GM19351 (cell line): ENCODE data around the gene ATP6V1G2.
A peak's percentile ranks its signal among the peaks of the same experiment; 100 is the strongest.
"Not testable (repeated sequence)": the region's sequence is repeated elsewhere in the genome, so short reads cannot be mapped to it uniquely, and the experiment has no call there.

Experiments
- ATAC-seq: cut with Tn5 transposase; IDR thresholded peaks from one replicate; pipeline ENCODE4 v1.9.1; 2021; ENCODE audit warnings: mild to moderate bottlenecking, moderate library complexity; ENCODE audit not compliant: unreplicated experiment

ATP6V1G2 gene

DNA sequence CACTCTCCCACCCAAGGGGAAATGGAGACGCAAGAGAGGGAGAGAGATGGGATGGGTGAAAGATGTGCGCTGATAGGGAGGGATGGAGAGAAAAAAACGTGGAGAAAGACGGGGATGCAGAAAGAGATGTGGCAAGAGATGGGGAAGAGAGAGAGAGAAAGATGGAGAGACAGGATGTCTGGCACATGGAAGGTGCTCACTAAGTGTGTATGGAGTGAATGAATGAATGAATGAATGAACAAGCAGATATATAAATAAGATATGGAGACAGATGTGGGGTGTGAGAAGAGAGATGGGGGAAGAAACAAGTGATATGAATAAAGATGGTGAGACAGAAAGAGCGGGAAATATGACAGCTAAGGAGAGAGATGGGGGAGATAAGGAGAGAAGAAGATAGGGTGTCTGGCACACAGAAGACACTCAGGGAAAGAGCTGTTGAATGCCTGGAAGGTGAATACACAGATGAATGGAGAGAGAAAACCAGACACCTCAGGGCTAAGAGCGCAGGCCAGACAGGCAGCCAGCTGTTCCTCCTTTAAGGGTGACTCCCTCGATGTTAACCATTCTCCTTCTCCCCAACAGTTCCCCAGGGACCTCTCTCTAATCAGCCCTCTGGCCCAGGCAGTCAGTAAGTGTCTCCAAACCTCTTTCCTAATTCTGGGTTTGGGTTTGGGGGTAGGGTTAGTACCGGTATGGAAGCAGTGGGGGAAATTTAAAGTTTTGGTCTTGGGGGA is 29.7 kb upstream of the ATP6V1G2 start:
- no peak for ATAC-seq

GRCh38 chr6:31575335-31575901 is 29.0 kb upstream of the ATP6V1G2 start, which contains the start of gene TNF:
Gene TNF, plus strand, starts transcription at chr6:31575565. Its CDS starts 177 bp downstream, at chr6:31575742.
- no peak for ATAC-seq

GRCh38 chr6:31574106-31575061 is 28.0 kb upstream of the ATP6V1G2 start:
- no peak for ATAC-seq

DNA sequence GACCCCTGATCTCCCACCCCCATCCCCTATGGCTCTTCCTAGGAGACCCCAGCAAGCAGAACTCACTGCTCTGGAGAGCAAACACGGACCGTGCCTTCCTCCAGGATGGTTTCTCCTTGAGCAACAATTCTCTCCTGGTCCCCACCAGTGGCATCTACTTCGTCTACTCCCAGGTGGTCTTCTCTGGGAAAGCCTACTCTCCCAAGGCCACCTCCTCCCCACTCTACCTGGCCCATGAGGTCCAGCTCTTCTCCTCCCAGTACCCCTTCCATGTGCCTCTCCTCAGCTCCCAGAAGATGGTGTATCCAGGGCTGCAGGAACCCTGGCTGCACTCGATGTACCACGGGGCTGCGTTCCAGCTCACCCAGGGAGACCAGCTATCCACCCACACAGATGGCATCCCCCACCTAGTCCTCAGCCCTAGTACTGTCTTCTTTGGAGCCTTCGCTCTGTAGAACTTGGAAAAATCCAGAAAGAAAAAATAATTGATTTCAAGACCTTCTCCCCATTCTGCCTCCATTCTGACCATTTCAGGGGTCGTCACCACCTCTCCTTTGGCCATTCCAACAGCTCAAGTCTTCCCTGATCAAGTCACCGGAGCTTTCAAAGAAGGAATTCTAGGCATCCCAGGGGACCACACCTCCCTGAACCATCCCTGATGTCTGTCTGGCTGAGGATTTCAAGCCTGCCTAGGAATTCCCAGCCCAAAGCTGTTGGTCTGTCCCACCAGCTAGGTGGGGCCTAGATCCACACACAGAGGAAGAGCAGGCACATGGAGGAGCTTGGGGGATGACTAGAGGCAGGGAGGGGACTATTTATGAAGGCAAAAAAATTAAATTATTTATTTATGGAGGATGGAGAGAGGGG is 27.1 kb upstream of the ATP6V1G2 start:
- ATAC-seq: no peak

DNA sequence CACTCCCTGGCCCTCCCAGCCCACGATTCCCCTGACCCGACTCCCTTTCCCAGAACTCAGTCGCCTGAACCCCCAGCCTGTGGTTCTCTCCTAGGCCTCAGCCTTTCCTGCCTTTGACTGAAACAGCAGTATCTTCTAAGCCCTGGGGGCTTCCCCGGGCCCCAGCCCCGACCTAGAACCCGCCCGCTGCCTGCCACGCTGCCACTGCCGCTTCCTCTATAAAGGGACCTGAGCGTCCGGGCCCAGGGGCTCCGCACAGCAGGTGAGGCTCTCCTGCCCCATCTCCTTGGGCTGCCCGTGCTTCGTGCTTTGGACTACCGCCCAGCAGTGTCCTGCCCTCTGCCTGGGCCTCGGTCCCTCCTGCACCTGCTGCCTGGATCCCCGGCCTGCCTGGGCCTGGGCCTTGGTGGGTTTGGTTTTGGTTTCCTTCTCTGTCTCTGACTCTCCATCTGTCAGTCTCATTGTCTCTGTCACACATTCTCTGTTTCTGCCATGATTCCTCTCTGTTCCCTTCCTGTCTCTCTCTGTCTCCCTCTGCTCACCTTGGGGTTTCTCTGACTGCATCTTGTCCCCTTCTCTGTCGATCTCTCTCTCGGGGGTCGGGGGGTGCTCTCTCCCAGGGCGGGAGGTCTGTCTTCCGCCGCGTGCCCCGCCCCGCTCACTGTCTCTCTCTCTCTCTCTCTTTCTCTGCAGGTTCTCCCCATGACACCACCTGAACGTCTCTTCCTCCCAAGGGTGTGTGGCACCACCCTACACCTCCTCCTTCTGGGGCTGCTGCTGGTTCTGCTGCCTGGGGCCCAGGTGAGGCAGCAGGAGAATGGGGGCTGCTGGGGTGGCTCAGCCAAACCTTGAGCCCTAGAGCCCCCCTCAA is 25.9 kb upstream of the ATP6V1G2 start, which contains the start of gene LTA:
LTA (plus strand) TSS at position 249 of the 871 bp plus-strand sequence; CDS start at position 703, 454 bp downstream.
- ATAC-seq: peak; percentile 39

GRCh38 chr6:31569861-31570536 is 23.6 kb upstream of the ATP6V1G2 start:
- ATAC-seq: no peak

DNA sequence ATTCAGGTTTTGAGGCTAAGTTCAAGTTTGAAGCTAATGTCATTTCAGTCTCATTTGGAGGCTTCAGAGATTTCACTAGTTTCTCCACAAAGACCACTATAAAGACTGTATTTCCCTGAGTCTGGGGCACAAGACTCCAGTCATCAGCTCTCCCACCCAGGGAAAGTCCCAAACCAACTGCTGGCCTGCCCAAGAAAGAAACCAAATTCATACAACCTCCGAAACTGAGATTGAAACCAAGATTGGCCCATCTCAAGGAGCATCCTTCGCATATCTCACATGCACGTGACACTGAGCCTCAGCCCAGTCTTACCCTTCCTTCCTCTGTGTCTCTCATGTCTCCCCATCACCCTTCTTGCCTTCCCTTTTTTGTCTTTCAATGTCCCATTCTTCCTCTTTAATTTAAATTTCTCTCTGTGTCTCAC is 22.1 kb upstream of the ATP6V1G2 start:
- ATAC-seq: peak; percentile 73

DNA sequence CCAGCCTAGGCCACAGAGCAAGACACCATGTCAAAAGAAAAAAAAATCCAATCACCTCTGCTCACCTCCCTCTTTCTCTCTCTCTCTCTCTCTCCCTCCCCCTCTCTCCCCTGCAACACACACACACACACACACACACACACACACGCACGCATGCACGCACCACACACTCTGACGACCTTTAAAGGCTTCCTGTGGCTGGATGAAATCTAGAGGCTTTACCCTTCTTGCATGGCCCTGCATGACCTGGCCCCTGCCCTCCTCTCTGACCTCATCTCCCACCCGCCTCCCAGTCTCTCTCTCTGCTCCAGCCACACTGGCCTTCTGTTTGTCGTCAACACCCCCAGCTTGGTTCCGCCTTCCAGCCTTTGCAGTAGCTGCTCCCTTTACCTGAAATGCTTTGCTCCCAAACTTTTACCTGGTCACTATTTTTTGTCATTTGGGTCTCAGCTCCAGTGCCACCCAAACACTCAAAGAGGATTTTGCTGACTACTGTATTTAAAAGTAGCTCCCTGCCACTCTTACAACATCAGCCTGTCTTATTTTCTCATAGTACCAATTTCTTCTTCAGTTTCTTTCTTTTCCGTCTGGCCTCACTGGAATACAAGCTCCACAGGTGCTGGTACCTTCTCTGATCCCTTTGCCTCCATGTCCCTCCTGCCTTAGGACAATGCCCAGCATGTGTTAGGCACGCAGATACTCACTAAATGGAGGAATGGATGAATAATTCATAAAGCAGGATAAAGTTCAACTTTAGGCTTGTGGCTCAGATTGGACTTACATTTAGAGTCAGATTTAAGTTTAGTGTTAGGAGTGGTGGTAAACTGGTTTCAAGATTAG is 21.3 kb upstream of the ATP6V1G2 start:
- no peak for ATAC-seq

DNA sequence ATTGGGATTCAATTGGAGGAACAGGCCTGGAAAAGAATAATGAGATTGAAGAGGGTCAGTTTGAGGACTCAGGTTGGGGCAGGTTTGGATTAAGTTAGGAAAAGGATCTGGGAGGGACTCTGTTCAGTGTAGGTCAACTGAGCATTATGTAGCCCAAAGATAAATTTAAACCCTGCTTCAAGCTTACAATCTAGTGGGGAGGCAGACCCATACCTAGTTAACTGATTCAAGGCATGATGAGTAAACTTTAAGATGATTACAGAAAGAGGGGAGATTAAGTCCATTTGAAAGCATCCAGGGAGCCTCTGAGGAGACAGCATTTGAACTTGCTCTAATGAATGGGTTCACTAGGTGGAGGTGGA is 14.3 kb upstream of the ATP6V1G2 start:
- ATAC-seq: no peak

- peak; percentile 55 for ATAC-seq
Measured at GRCh38 chr6:31559958-31560696, 13.7 kb upstream of the ATP6V1G2 start.

DNA sequence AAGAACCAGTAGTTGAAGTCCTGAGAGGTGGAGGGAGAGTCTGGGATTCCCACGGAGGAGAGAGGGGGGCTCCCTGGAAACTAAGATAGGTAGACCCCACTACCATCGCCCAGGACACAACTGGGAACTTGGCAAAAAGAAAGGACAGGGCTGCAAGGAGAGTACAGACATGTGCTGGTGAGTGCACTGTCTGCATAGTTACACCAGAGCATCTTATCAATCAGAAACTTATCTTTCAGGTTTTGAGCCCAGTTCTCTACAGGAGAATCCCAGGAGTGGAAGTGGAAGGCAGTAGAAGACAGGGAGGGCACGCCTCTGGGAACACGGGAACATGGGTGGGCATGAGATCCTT is 13.2 kb upstream of the ATP6V1G2 start:
- ATAC-seq: no peak

- no peak for ATAC-seq
Measured at GRCh38 chr6:31558631-31559500, 12.5 kb upstream of the ATP6V1G2 start.

DNA sequence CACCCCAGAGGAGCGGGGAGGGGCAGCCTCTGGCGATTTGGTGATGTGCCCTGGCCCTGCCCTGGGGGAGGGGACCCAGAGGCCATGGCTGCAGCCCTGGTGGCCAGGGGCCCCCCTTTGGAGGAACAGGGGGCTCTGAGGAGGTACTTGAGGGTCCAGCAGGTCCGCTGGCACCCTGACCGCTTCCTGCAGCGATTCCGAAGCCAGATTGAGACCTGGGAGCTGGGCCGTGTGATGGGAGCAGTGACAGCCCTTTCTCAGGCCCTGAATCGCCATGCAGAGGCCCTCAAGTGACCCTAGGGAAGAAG is 11.9 kb upstream of the ATP6V1G2 start:
- no peak for ATAC-seq

GRCh38 chr6:31557443-31558317 is 11.3 kb upstream of the ATP6V1G2 start:
- ATAC-seq: no peak

GRCh38 chr6:31556307-31556706 is 9.9 kb upstream of the ATP6V1G2 start:
- no peak for ATAC-seq

DNA sequence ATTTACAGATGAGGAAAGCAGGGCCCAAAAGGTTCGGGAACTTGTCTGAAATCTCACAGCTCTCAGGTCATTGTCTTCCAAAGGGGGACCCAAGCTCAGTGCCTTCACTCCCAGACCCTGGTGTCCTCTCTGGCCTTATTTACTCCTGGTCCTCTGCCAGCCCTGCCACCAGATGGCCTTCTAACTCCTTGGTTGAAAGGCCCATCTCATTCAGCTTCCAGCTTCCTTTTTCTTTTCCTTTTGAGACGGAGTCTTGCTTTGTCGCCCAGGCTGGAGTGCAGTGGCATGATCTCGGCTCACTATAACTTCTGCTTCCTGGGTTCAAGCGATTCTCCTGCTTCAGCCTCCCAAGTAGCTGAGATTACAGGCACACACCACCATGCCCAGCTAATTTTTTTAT is 5.0 kb upstream of the ATP6V1G2 start:
- not testable (repeated sequence) for ATAC-seq
